H1 (cell line): Measurements from ENCODE around the gene TRIM61. TPM values are rescaled to one million over a fixed set of nuclear protein-coding genes. Genes with fewer than 3 reads are reported as not detected.
"Not testable (repeated sequence)": the region's sequence is repeated elsewhere in the genome, so short reads cannot be mapped to it uniquely, and the experiment has no call there.

Experiments used
- CTCF ChIA-PET: fragments of 300-600 bp; sonication (Branson Sonifier 250); formaldehyde crosslinking; loops from one replicate; lab custom pipeline; 2021; ENCODE audit not compliant: partially characterized antibody; lab: Charles Lee
- POLR2A ChIA-PET: fragments of 300-600 bp; sonication (Branson Sonifier 250); formaldehyde crosslinking; loops from one replicate; lab custom pipeline; 2021; ENCODE audit warnings: inconsistent platforms; ENCODE audit not compliant: partially characterized antibody; lab: Charles Lee
- DNase-seq, 2 experiments: peaks; one replicate each; pipeline versions ENCODE4 v3.0.0 to v3.0.0-alpha.2; 2010 to 2022; ENCODE audit warnings: low spot score in 2 of 2, low read depth in 1 of 2, mixed read lengths in 1 of 2
- FAIRE-seq: peaks from 2 replicates; lab custom pipeline; 2011; peaks lifted over from hg19 to GRCh38; lab: Jason Lieb, UNC
- H2AFZ ChIP-seq: 2 replicates; pipeline ENCODE4 v1.8.1; 2012; ENCODE audit warnings: low read length, inconsistent platforms
- H2AK5ac ChIP-seq: 2 replicates; pipeline ENCODE4 v1.6.1; 2013; ENCODE audit warnings: low read depth, low read length
- H2BK120ac ChIP-seq: replicated peaks from 2 replicates; pipeline ENCODE3; 2013; ENCODE audit warnings: low read depth, low read length, inconsistent platforms
- H2BK12ac ChIP-seq: 2 replicates; pipeline ENCODE4 v1.6.1; 2013; ENCODE audit warnings: low read depth, low read length
- H2BK15ac ChIP-seq: 2 replicates; pipeline ENCODE4 v1.6.1; 2013; ENCODE audit warnings: low read length
- H2BK20ac ChIP-seq: 2 replicates; pipeline ENCODE4 v1.6.1; 2013; ENCODE audit warnings: low read length
- H2BK5ac ChIP-seq: 2 replicates; pipeline ENCODE4 v1.6.1; 2013; ENCODE audit warnings: low read depth, low read length
- H3K14ac ChIP-seq: 2 replicates; pipeline ENCODE4 v1.6.1; 2013; ENCODE audit warnings: inconsistent platforms; ENCODE audit not compliant: insufficient read length
- H3K18ac ChIP-seq: 2 replicates; pipeline ENCODE4 v1.6.1; 2013; ENCODE audit warnings: low read length; ENCODE audit errors: extremely low read depth
- H3K23ac ChIP-seq: 2 replicates; pipeline ENCODE4 v1.6.1; 2013; ENCODE audit warnings: inconsistent platforms; ENCODE audit not compliant: insufficient read length
- H3K23me2 ChIP-seq: 2 replicates; pipeline ENCODE4 v1.6.1; 2013; ENCODE audit warnings: low read depth, low read length
- H3K27ac ChIP-seq: 2 replicates; pipeline ENCODE4 v1.6.1; 2011; ENCODE audit warnings: low read depth, low read length, inconsistent platforms
- H3K27me3 ChIP-seq, 4 experiments: replicated peaks in 1 of 4; 1 replicate in 1 of 4; 2 replicates in 3 of 4; pipeline versions ENCODE4 v1.6.1 to v1.8.1; 2011 to 2013; ENCODE audit warnings: low read length in 3 of 4, mild to moderate bottlenecking in 3 of 4, inconsistent platforms in 2 of 4, mixed read lengths in 2 of 4, moderate library complexity in 1 of 4; ENCODE audit not compliant: control insufficient read depth in 3 of 4, insufficient read depth in 3 of 4; ENCODE audit errors: extremely low read depth in 1 of 4
- H3K36me3 ChIP-seq, 4 experiments: 2 replicates each; pipeline versions ENCODE4 v1.6.1 to v1.8.1; 2011 to 2013; ENCODE audit warnings: mild to moderate bottlenecking in 4 of 4, low read length in 3 of 4, moderate library complexity in 2 of 4, control low read depth in 1 of 4, inconsistent platforms in 1 of 4; ENCODE audit not compliant: insufficient read depth in 4 of 4, control insufficient read depth in 2 of 4
- H3K4ac ChIP-seq: replicated peaks from 2 replicates; pipeline ENCODE3; 2013; ENCODE audit warnings: low read length, low read depth, mixed read lengths, inconsistent platforms; ENCODE audit not compliant: insufficient read length
- H3K4me1 ChIP-seq, 4 experiments: replicated peaks in 1 of 4; 1 replicate in 1 of 4; 2 replicates in 3 of 4; pipeline versions ENCODE4 v1.6.1 to v1.8.1; 2011 to 2013; ENCODE audit warnings: low read length in 3 of 4, inconsistent platforms in 2 of 4, mixed read lengths in 1 of 4; ENCODE audit not compliant: insufficient read depth in 4 of 4, control insufficient read depth in 3 of 4
- H3K4me2 ChIP-seq, 2 experiments: 2 replicates each; pipeline versions ENCODE4 v1.6.1 to v1.8.1; 2011 to 2013; ENCODE audit warnings: low read depth in 2 of 2, low read length in 2 of 2, control low read depth in 1 of 2, inconsistent platforms in 1 of 2, mild to moderate bottlenecking in 1 of 2; ENCODE audit not compliant: insufficient read depth in 1 of 2
- H3K4me3 ChIP-seq, 4 experiments: fragments of 200-600, 300-600 bp in 1 of 4; sonication (generic), shearing (Covaris generic), sonication (Bioruptor Twin) in 1 of 4; 2 replicates each; pipeline versions ENCODE4 v1.5.1 to v1.8.1; 2011 to 2016; ENCODE audit warnings: low read length in 4 of 4, low read depth in 3 of 4, control low read depth in 2 of 4, inconsistent platforms in 2 of 4, mild to moderate bottlenecking in 2 of 4, mixed read lengths in 1 of 4, moderate library complexity in 1 of 4; ENCODE audit not compliant: insufficient read depth in 2 of 4; ENCODE audit errors: extremely low read depth in 1 of 4
- H3K56ac ChIP-seq: replicated peaks from 2 replicates; pipeline ENCODE3; 2013; ENCODE audit warnings: low read depth, mild to moderate bottlenecking, mixed read lengths, low read length, inconsistent platforms; ENCODE audit not compliant: insufficient read length
- H3K79me1 ChIP-seq: 2 replicates; pipeline ENCODE4 v1.6.1; 2013; ENCODE audit warnings: low read depth, low read length, control low read depth
- H3K79me2 ChIP-seq, 2 experiments: 2 replicates each; pipeline versions ENCODE4 v1.6.1 to v1.8.1; 2012 to 2013; ENCODE audit warnings: low read length in 2 of 2, mild to moderate bottlenecking in 2 of 2, inconsistent platforms in 1 of 2; ENCODE audit not compliant: insufficient read depth in 2 of 2, control insufficient read depth in 1 of 2
- H3K9ac ChIP-seq, 4 experiments: replicated peaks in 1 of 4; 1 replicate in 1 of 4; 2 replicates in 3 of 4; pipeline versions ENCODE4 v1.6.1 to v1.8.1; 2011 to 2013; ENCODE audit warnings: low read depth in 3 of 4, low read length in 3 of 4, control low read depth in 2 of 4, mild to moderate bottlenecking in 2 of 4, moderate library complexity in 2 of 4, inconsistent platforms in 1 of 4; ENCODE audit errors: extremely low read depth in 1 of 4
- H3K9me3 ChIP-seq, 2 experiments: 2 replicates each; pipeline versions ENCODE4 v1.6.1 to v1.8.1; 2012 to 2013; ENCODE audit warnings: mild to moderate bottlenecking in 2 of 2, moderate library complexity in 2 of 2, control low read depth in 1 of 2, inconsistent platforms in 1 of 2, low read depth in 1 of 2, low read length in 1 of 2, mixed read lengths in 1 of 2; ENCODE audit not compliant: insufficient read depth in 2 of 2
- H4K20me1 ChIP-seq, 2 experiments: replicated peaks in 1 of 2; 2 replicates each; pipeline versions ENCODE3 to v1.8.1; 2011 to 2013; ENCODE audit warnings: inconsistent platforms in 2 of 2, low read length in 2 of 2, mild to moderate bottlenecking in 1 of 2; ENCODE audit not compliant: insufficient read depth in 2 of 2, control insufficient read depth in 1 of 2
- H4K5ac ChIP-seq: 2 replicates; pipeline ENCODE4 v1.6.1; 2013; ENCODE audit warnings: low read length, low read depth, mixed read lengths, inconsistent platforms; ENCODE audit not compliant: insufficient read length
- H4K8ac ChIP-seq: 2 replicates; pipeline ENCODE4 v1.8.0; 2013; ENCODE audit warnings: mild to moderate bottlenecking, moderate library complexity, low read length, inconsistent platforms; ENCODE audit not compliant: insufficient read depth; ENCODE audit errors: extremely low read depth
- H4K91ac ChIP-seq: replicated peaks from 2 replicates; pipeline ENCODE3; 2013; ENCODE audit warnings: low read length, mixed read lengths, inconsistent platforms; ENCODE audit not compliant: insufficient read length
- WGBS, 2 experiments: shearing (Covaris generic) in 1 of 2; methylation state at CpG; one replicate each; pipeline versions ENCODE4 v1.1.6 to v1.1.7; 2013 to 2015; ENCODE audit warnings: low lambda C conversion rate in 2 of 2, mixed read lengths in 2 of 2, inconsistent platforms in 1 of 2, low coverage in 1 of 2, missing lambda C conversion rate in 1 of 2; ENCODE audit not compliant: insufficient replicate concordance in 2 of 2, insufficient coverage in 1 of 2, insufficient read length in 1 of 2; ENCODE audit errors: extremely low coverage in 1 of 2, missing lambda C conversion rate in 1 of 2; 5-methylcytosine and 5-hydroxymethylcytosine counted together
- polyA plus RNA-seq, 7 experiments: library from polyadenylated mRNA; depleted of rRNA in 3 of 7; stranded (reverse) in 5 of 7; unstranded in 2 of 7; fragments of >200 nt in 5 of 7; fragments of 200-250 nt in 2 of 7; gene quantifications; 1 replicate in 5 of 7; 2 replicates in 1 of 7; 4 replicates in 1 of 7; pipeline versions ENCODE4 v1.2.1 to v1.2.3, GENCODE V29; 2011 to 2013; ENCODE audit warnings: missing spikeins in 2 of 7, mixed read lengths in 2 of 7
- total RNA-seq: library from RNA; stranded (reverse); fragmentation: NEBNext Ultra II Directional; extraction: Animal tissue kit (Norgen Biotek cat#: 25700); gene quantifications from 2 replicates; pipeline ENCODE4 v1.2.1, GENCODE V29; 2021

Gene TRIM61
- total and polyA plus RNA-seq, 2 of the 8 experiments (the other 6 are each of a cell fraction or from before 2014, with no cell fraction given) = 0.18 to 5.0 TPM

DNA sequence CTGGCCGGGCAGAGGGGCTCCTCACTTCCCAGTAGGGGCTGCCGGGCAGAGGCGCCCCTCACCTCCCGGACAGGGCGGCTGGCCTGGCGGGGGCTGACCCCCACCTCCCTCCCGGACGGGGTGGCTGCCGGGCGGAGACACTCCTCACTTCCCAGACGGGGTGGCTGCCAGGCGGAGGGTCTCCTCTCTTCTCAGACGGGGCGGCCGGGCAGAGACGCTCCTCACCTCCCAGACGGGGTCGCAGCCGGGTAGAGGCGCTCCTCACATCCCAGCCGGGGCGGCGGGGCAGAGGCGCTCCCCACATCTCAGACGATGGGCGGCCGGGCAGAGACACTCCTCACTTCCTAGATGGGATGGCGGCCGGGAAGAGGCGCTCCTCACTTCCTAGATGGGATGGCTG, 42.5 kb upstream of the TRIM61 start:
- H3K9me3 ChIP-seq, H3K56ac ChIP-seq, H3K4me3 ChIP-seq: not testable (repeated sequence)

More for the DNA sequence above, 42.5 kb upstream of the TRIM61 start:
- H2BK12ac ChIP-seq, H2BK5ac ChIP-seq, H4K5ac ChIP-seq, DNase-seq, H2BK120ac ChIP-seq, H3K4me1 ChIP-seq, H3K14ac ChIP-seq, H3K23me2 ChIP-seq, CTCF ChIA-PET, H3K27ac ChIP-seq, H3K4me2 ChIP-seq, H2AK5ac ChIP-seq, H3K18ac ChIP-seq, H4K20me1 ChIP-seq, H2BK15ac ChIP-seq, H3K79me1 ChIP-seq, H3K79me2 ChIP-seq, H2BK20ac ChIP-seq, H3K9ac ChIP-seq, POLR2A ChIA-PET, FAIRE-seq, H3K4ac ChIP-seq, H3K36me3 ChIP-seq, H4K8ac ChIP-seq, H3K27me3 ChIP-seq, H3K23ac ChIP-seq, H2AFZ ChIP-seq, H4K91ac ChIP-seq: not testable (repeated sequence)
- WGBS, 2 experiments = no CpG with 5 or more reads among the region's 30 CpGs
